Activated T-helper 17 cell treated with anti-CD3 and anti-CD28 coated beads, Interleukin-2, amount 50 U/mL, for 72 hours (primary cell): Measurements from ENCODE around the gene LTA. TPM values are rescaled to one million over a fixed set of nuclear protein-coding genes. Genes with fewer than 3 reads are reported as not detected.
"Not testable (repeated sequence)": the region's sequence is repeated elsewhere in the genome, so short reads cannot be mapped to it uniquely, and the experiment has no call there.

Experiments used
- ATAC-seq: fragments of 150-1000 bp; cut with Tn5 transposase; replicated peaks from 2 replicates; pipeline ENCODE4 v1.10.0; 2021; ENCODE audit warnings: mild to moderate bottlenecking, moderate library complexity
- H3K27ac Mint-ChIP-seq: one replicate; pipeline ENCODE4 v1.8.0; 2022; ENCODE audit warnings: mixed read lengths
- H3K27me3 Mint-ChIP-seq: one replicate; pipeline ENCODE4 v1.8.0; 2022; ENCODE audit warnings: mixed read lengths
- H3K36me3 Mint-ChIP-seq: one replicate; pipeline ENCODE4 v1.8.0; 2022; ENCODE audit warnings: low read depth, mild to moderate bottlenecking, mixed read lengths
- H3K4me1 Mint-ChIP-seq: one replicate; pipeline ENCODE4 v1.8.0; 2022; ENCODE audit warnings: mixed read lengths
- H3K4me3 Mint-ChIP-seq: one replicate; pipeline ENCODE4 v1.8.0; 2022; ENCODE audit warnings: mild to moderate bottlenecking, mixed read lengths
- H3K9me3 Mint-ChIP-seq: one replicate; pipeline ENCODE4 v1.8.0; 2022; ENCODE audit warnings: mixed read lengths
- total RNA-seq, 2 donors: library from RNA; stranded (reverse); gene quantifications; one replicate each; pipeline ENCODE4 v1.2.3, GENCODE V29; 2022

Gene LTA
- total RNA-seq, 2 donors from 2014 or later: 163 to 567 TPM

GRCh38 chr6:31548544-31548873 lies 23.6 kb upstream of the LTA start:
- Mint-ChIP-seq H3K27me3 (no peaks in the 10 kb centered on the region), H3K4me3 (peak overlapping the region; percentile 88), H3K4me1 (peaks cover 13% of the 10 kb centered on the region), H3K36me3 (peaks cover 57% of the 10 kb centered on the region), H3K9me3 (no peaks in the 10 kb centered on the region), H3K27ac (no peak overlapping the region)
- ATAC-seq: no peak

GRCh38 chr6:31551371-31551770 lies 20.7 kb upstream of the LTA start:
- ATAC-seq: peak; percentile 27

GRCh38 chr6:31556307-31556706 lies 15.8 kb upstream of the LTA start:
- H3K27me3 Mint-ChIP-seq: no peaks in the 10 kb centered on the region

More at GRCh38 chr6:31551371-31551770, 20.7 kb upstream of the LTA start:
- peaks cover 68% of the 10 kb centered on the region for H3K36me3 Mint-ChIP-seq
- H3K4me1 Mint-ChIP-seq, H3K27me3 Mint-ChIP-seq, H3K9me3 Mint-ChIP-seq: not testable (repeated sequence)
- H3K4me3 Mint-ChIP-seq: peak overlapping the region; percentile 62
- H3K27ac Mint-ChIP-seq: peak overlapping the region; percentile 20

GRCh38 chr6:31557443-31558317 lies 14.4 kb upstream of the LTA start:
- Mint-ChIP-seq H3K4me3 (peak overlapping the region; percentile 65), H3K4me1 (peaks cover 45% of the 10 kb centered on the region), H3K27me3 (no peaks in the 10 kb centered on the region), H3K9me3 (no peaks in the 10 kb centered on the region), H3K36me3 (peaks cover 70% of the 10 kb centered on the region), H3K27ac (peak overlapping the region; percentile 85)
- ATAC-seq: no peak

More at GRCh38 chr6:31556307-31556706, 15.8 kb upstream of the LTA start:
- Mint-ChIP-seq H3K9me3 (no peaks in the 10 kb centered on the region), H3K27ac (peak overlapping the region; percentile 41), H3K36me3 (peaks cover 74% of the 10 kb centered on the region), H3K4me3 (peak overlapping the region; percentile 65), H3K4me1 (peaks cover 37% of the 10 kb centered on the region)
- ATAC-seq: no peak

GRCh38 chr6:31558318-31558625 lies 13.8 kb upstream of the LTA start:
- H3K4me3 Mint-ChIP-seq: peak overlapping the region; percentile 65

GRCh38 chr6:31558631-31559500 lies 13.2 kb upstream of the LTA start:
- Mint-ChIP-seq H3K9me3 (no peaks in the 10 kb centered on the region), H3K27me3 (no peaks in the 10 kb centered on the region), H3K27ac (peak overlapping the region; percentile 85), H3K36me3 (peaks cover 68% of the 10 kb centered on the region), H3K4me1 (peaks cover 54% of the 10 kb centered on the region), H3K4me3 (peak overlapping the region; percentile 65)
- peak; percentile 59 for ATAC-seq

More at GRCh38 chr6:31558318-31558625, 13.8 kb upstream of the LTA start:
- Mint-ChIP-seq H3K27me3 (no peaks in the 10 kb centered on the region), H3K9me3 (no peaks in the 10 kb centered on the region), H3K27ac (peak overlapping the region; percentile 85), H3K36me3 (peaks cover 66% of the 10 kb centered on the region), H3K4me1 (peaks cover 50% of the 10 kb centered on the region)
- no peak for ATAC-seq

- no peaks in the 10 kb centered on the region for H3K27me3 Mint-ChIP-seq
- H3K4me1 Mint-ChIP-seq: peaks cover 55% of the 10 kb centered on the region
- ATAC-seq: peak; percentile 18
- H3K36me3 Mint-ChIP-seq: peaks cover 65% of the 10 kb centered on the region
- peak overlapping the region; percentile 65 for H3K4me3 Mint-ChIP-seq
- peak overlapping the region; percentile 85 for H3K27ac Mint-ChIP-seq
- H3K9me3 Mint-ChIP-seq: no peaks in the 10 kb centered on the region
These were observed 12.5 kb upstream of the LTA start for GRCh38 chr6:31559606-31559957.

GRCh38 chr6:31559958-31560696 lies 12.0 kb upstream of the LTA start:
- H3K27ac Mint-ChIP-seq: peak overlapping the region; percentile 85
- H3K36me3 Mint-ChIP-seq: peaks cover 64% of the 10 kb centered on the region
- H3K27me3 Mint-ChIP-seq: no peaks in the 10 kb centered on the region
- peak; percentile 66 for ATAC-seq
- H3K4me1 Mint-ChIP-seq: peaks cover 57% of the 10 kb centered on the region
- H3K9me3 Mint-ChIP-seq: no peaks in the 10 kb centered on the region
- H3K4me3 Mint-ChIP-seq: peak overlapping the region; percentile 65

- no peak for ATAC-seq
- H3K36me3 Mint-ChIP-seq: peaks cover 64% of the 10 kb centered on the region
- no peaks in the 10 kb centered on the region for H3K9me3 Mint-ChIP-seq
- peak overlapping the region; percentile 65 for H3K4me3 Mint-ChIP-seq
- H3K27me3 Mint-ChIP-seq: no peaks in the 10 kb centered on the region
- peak overlapping the region; percentile 85 for H3K27ac Mint-ChIP-seq
- peaks cover 61% of the 10 kb centered on the region for H3K4me1 Mint-ChIP-seq
These were observed 11.4 kb upstream of the LTA start for GRCh38 chr6:31560697-31561058.

- H3K27me3 Mint-ChIP-seq: no peaks in the 10 kb centered on the region
- peak overlapping the region; percentile 100 for H3K4me3 Mint-ChIP-seq
- H3K36me3 Mint-ChIP-seq: peaks cover 34% of the 10 kb centered on the region
These were observed 4.3 kb upstream of the LTA start for GRCh38 chr6:31567531-31568370.

GRCh38 chr6:31568537-31568961 lies 3.5 kb upstream of the LTA start:
- H3K27ac Mint-ChIP-seq: peak overlapping the region; percentile 66
- peak overlapping the region; percentile 100 for H3K4me3 Mint-ChIP-seq
- H3K9me3 Mint-ChIP-seq: no peaks in the 10 kb centered on the region
- H3K36me3 Mint-ChIP-seq: peaks cover 42% of the 10 kb centered on the region
- peaks cover 66% of the 10 kb centered on the region for H3K4me1 Mint-ChIP-seq
- ATAC-seq: peak; percentile 63
- H3K27me3 Mint-ChIP-seq: no peaks in the 10 kb centered on the region

More at GRCh38 chr6:31567531-31568370, 4.3 kb upstream of the LTA start:
- H3K9me3 Mint-ChIP-seq: no peaks in the 10 kb centered on the region
- peaks cover 67% of the 10 kb centered on the region for H3K4me1 Mint-ChIP-seq
- H3K27ac Mint-ChIP-seq: peak overlapping the region; percentile 66
- ATAC-seq: peak; percentile 23

- H3K27me3 Mint-ChIP-seq: no peaks in the 10 kb centered on the region
- no peak for ATAC-seq
- peaks cover 46% of the 10 kb centered on the region for H3K36me3 Mint-ChIP-seq
- H3K9me3 Mint-ChIP-seq: no peaks in the 10 kb centered on the region
- peak overlapping the region; percentile 97 for H3K27ac Mint-ChIP-seq
- H3K4me3 Mint-ChIP-seq: peak overlapping the region; percentile 100
- peaks cover 59% of the 10 kb centered on the region for H3K4me1 Mint-ChIP-seq
These were observed 2.1 kb upstream of the LTA start for GRCh38 chr6:31569861-31570536.
